Retinal pigment epithelial cell (primary cell): ENCODE data around the gene CMIP.

ENCODE experiments used
- DNase-seq: peaks from one replicate; pipeline ENCODE4 v3.0.0-alpha.2; 2010; ENCODE audit warnings: low read depth
- H3K4me3 ChIP-seq: 2 replicates; pipeline ENCODE4 v1.5.1; 2011; ENCODE audit warnings: mild to moderate bottlenecking, low read length, control low read depth, moderate library complexity
- CTCF ChIP-seq: conservative IDR thresholded peaks from 2 replicates; pipeline ENCODE4 v1.5.1; 2011; ENCODE audit warnings: low read depth, low read length, control low read depth, inconsistent platforms

The CMIP gene

GRCh38 chr16:81562926-81563325 is 118.3 kb downstream of the CMIP start:
- DNase-seq: no peak
- TF ChIP-seq CTCF: no peak
- H3K4me3 ChIP-seq: no peak overlapping the region

- H3K4me3 ChIP-seq: no peak overlapping the region
- no peak for DNase-seq
- TF ChIP-seq CTCF: no peak
Observed at GRCh38 chr16:81564421-81564911, 119.9 kb downstream of the CMIP start.

GRCh38 chr16:81565321-81566028 is 120.9 kb downstream of the CMIP start:
- no peak for DNase-seq
- H3K4me3 ChIP-seq: no peak overlapping the region
- no peak for TF ChIP-seq CTCF

GRCh38 chr16:81566086-81567007 is 121.7 kb downstream of the CMIP start:
- TF ChIP-seq CTCF: no peak
- no peak overlapping the region for H3K4me3 ChIP-seq
- no peak for DNase-seq

GRCh38 chr16:81567087-81567486 is 122.5 kb downstream of the CMIP start:
- H3K4me3 ChIP-seq: no peak overlapping the region
- DNase-seq: no peak
- no peak for TF ChIP-seq CTCF

- DNase-seq: peak; percentile 56
- no peak overlapping the region for H3K4me3 ChIP-seq
- TF ChIP-seq CTCF: no peak
Observed at GRCh38 chr16:81567987-81568748, 123.6 kb downstream of the CMIP start.
